ENCODE results near the gene DBNDD2. TPM values are rescaled to one million over a fixed set of nuclear protein-coding genes. Genes with fewer than 3 reads are reported as not detected.

DBNDD2 gene
- total and polyA plus RNA-seq, 2 experiments from 2014 or later = 25.8 to 62.5 TPM

- H3K36me3 Mint-ChIP-seq (ENCODE audit: low read depth) = no peaks in the 10 kb centered on the region
- no peaks in the 10 kb centered on the region for H3K9me3 Mint-ChIP-seq
- Histone ChIP-seq H3K4me1 (ENCODE audit: insufficient read depth) (no peaks in the 10 kb centered on the region), H3K4me3 (no peak overlapping the region), H4K20me1 (replicated peaks; ENCODE audit: insufficient read depth) (no peaks in the 10 kb centered on the region), H3K27me3 (ENCODE audit: insufficient read depth) (no peaks in the 10 kb centered on the region), H2AFZ (no peak overlapping the region), H3F3A (replicated peaks; ENCODE audit: low read depth) (no peaks in the 10 kb centered on the region), H3K4me2 (no peak overlapping the region), H3K27ac (ENCODE audit: low read depth) (no peak overlapping the region), H3K79me2 (replicated peaks; ENCODE audit: insufficient read depth) (no peaks in the 10 kb centered on the region), H3K9me2 (ENCODE audit: insufficient read depth) (no peaks in the 10 kb centered on the region), H3K36me3 (ENCODE audit: insufficient read depth) (no peaks in the 10 kb centered on the region)
- DNase-seq (ENCODE audit: low spot score) = no peak
- H3K27me3 Mint-ChIP-seq (ENCODE audit: insufficient read depth, low read depth, poor library complexity) = no peaks in the 10 kb centered on the region
- H3K27ac Mint-ChIP-seq = no peak overlapping the region
- H3K4me1 Mint-ChIP-seq = no peaks in the 10 kb centered on the region
- TF ChIP-seq NANOG (IDR thresholded peaks at IDR 0.05; ENCODE audit: borderline replicate concordance) (no peak), CREB1 (CRISPR knock-in tag; IDR thresholded peaks at IDR 0.05; ENCODE audit: low read depth) (no peak), STAT1 (IDR thresholded peaks at IDR 0.05; ENCODE audit: unreplicated experiment) (no peak), ZNF114 (CRISPR knock-in tag; IDR thresholded peaks at IDR 0.05) (no peak), ETS1 (IDR thresholded peaks at IDR 0.05) (no peak), EZH2 (IDR thresholded peaks at IDR 0.05; ENCODE audit: low read depth, unreplicated experiment) (no peak), ZNF331 (CRISPR knock-in tag; IDR thresholded peaks at IDR 0.05; ENCODE audit: low read depth) (no peak), POLR2AphosphoS5 (IDR thresholded peaks at IDR 0.05; ENCODE audit: low read depth) (no peak), EZH2phosphoT487 (IDR thresholded peaks at IDR 0.05; ENCODE audit: unreplicated experiment) (no peak), JUNB (IDR thresholded peaks at IDR 0.05; ENCODE audit: unreplicated experiment) (no peak)
- TF ChIP-seq, protein P1, sequence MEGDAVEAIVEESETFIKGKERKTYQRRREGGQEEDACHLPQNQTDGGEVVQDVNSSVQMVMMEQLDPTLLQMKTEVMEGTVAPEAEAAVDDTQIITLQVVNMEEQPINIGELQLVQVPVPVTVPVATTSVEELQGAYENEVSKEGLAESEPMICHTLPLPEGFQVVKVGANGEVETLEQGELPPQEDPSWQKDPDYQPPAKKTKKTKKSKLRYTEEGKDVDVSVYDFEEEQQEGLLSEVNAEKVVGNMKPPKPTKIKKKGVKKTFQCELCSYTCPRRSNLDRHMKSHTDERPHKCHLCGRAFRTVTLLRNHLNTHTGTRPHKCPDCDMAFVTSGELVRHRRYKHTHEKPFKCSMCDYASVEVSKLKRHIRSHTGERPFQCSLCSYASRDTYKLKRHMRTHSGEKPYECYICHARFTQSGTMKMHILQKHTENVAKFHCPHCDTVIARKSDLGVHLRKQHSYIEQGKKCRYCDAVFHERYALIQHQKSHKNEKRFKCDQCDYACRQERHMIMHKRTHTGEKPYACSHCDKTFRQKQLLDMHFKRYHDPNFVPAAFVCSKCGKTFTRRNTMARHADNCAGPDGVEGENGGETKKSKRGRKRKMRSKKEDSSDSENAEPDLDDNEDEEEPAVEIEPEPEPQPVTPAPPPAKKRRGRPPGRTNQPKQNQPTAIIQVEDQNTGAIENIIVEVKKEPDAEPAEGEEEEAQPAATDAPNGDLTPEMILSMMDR (conservative IDR thresholded peaks at IDR 0.05; ENCODE audit: low read depth in 2 of 2) = no peak
- TF ChIP-seq, protein P2, sequence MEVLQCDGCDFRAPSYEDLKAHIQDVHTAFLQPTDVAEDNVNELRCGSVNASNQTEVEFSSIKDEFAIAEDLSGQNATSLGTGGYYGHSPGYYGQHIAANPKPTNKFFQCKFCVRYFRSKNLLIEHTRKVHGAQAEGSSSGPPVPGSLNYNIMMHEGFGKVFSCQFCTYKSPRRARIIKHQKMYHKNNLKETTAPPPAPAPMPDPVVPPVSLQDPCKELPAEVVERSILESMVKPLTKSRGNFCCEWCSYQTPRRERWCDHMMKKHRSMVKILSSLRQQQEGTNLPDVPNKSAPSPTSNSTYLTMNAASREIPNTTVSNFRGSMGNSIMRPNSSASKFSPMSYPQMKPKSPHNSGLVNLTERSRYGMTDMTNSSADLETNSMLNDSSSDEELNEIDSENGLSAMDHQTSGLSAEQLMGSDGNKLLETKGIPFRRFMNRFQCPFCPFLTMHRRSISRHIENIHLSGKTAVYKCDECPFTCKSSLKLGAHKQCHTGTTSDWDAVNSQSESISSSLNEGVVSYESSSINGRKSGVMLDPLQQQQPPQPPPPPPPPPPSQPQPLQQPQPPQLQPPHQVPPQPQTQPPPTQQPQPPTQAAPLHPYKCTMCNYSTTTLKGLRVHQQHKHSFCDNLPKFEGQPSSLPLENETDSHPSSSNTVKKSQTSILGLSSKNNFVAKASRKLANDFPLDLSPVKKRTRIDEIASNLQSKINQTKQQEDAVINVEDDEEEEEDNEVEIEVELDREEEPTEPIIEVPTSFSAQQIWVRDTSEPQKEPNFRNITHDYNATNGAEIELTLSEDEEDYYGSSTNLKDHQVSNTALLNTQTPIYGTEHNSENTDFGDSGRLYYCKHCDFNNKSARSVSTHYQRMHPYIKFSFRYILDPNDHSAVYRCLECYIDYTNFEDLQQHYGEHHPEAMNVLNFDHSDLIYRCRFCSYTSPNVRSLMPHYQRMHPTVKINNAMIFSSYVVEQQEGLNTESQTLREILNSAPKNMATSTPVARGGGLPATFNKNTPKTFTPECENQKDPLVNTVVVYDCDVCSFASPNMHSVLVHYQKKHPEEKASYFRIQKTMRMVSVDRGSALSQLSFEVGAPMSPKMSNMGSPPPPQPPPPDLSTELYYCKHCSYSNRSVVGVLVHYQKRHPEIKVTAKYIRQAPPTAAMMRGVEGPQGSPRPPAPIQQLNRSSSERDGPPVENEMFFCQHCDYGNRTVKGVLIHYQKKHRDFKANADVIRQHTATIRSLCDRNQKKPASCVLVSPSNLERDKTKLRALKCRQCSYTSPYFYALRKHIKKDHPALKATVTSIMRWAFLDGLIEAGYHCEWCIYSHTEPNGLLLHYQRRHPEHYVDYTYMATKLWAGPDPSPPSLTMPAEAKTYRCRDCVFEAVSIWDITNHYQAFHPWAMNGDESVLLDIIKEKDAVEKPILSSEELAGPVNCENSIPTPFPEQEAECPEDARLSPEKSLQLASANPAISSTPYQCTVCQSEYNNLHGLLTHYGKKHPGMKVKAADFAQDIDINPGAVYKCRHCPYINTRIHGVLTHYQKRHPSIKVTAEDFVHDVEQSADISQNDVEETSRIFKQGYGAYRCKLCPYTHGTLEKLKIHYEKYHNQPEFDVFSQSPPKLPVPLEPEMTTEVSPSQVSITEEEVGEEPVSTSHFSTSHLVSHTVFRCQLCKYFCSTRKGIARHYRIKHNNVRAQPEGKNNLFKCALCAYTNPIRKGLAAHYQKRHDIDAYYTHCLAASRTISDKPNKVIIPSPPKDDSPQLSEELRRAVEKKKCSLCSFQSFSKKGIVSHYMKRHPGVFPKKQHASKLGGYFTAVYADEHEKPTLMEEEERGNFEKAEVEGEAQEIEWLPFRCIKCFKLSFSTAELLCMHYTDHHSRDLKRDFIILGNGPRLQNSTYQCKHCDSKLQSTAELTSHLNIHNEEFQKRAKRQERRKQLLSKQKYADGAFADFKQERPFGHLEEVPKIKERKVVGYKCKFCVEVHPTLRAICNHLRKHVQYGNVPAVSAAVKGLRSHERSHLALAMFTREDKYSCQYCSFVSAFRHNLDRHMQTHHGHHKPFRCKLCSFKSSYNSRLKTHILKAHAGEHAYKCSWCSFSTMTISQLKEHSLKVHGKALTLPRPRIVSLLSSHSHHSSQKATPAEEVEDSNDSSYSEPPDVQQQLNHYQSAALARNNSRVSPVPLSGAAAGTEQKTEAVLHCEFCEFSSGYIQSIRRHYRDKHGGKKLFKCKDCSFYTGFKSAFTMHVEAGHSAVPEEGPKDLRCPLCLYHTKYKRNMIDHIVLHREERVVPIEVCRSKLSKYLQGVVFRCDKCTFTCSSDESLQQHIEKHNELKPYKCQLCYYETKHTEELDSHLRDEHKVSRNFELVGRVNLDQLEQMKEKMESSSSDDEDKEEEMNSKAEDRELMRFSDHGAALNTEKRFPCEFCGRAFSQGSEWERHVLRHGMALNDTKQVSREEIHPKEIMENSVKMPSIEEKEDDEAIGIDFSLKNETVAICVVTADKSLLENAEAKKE (CRISPR knock-in tag; IDR thresholded peaks at IDR 0.05) = no peak
- TF ChIP-seq, protein P3, sequence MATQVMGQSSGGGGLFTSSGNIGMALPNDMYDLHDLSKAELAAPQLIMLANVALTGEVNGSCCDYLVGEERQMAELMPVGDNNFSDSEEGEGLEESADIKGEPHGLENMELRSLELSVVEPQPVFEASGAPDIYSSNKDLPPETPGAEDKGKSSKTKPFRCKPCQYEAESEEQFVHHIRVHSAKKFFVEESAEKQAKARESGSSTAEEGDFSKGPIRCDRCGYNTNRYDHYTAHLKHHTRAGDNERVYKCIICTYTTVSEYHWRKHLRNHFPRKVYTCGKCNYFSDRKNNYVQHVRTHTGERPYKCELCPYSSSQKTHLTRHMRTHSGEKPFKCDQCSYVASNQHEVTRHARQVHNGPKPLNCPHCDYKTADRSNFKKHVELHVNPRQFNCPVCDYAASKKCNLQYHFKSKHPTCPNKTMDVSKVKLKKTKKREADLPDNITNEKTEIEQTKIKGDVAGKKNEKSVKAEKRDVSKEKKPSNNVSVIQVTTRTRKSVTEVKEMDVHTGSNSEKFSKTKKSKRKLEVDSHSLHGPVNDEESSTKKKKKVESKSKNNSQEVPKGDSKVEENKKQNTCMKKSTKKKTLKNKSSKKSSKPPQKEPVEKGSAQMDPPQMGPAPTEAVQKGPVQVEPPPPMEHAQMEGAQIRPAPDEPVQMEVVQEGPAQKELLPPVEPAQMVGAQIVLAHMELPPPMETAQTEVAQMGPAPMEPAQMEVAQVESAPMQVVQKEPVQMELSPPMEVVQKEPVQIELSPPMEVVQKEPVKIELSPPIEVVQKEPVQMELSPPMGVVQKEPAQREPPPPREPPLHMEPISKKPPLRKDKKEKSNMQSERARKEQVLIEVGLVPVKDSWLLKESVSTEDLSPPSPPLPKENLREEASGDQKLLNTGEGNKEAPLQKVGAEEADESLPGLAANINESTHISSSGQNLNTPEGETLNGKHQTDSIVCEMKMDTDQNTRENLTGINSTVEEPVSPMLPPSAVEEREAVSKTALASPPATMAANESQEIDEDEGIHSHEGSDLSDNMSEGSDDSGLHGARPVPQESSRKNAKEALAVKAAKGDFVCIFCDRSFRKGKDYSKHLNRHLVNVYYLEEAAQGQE (IDR thresholded peaks at IDR 0.05; ENCODE audit: unreplicated experiment) = no peak
- no peak overlapping the region for H3K4me3 Mint-ChIP-seq
- ATAC-seq = no peak
Measured at GRCh38 chr20:45390931-45391330, 17.2 kb upstream of the DBNDD2 start.

Measured in GM23338 (cell line).